HG03039 (cell line): ENCODE measurements around the gene LBP.
"Not testable (repeated sequence)": the region's sequence is repeated elsewhere in the genome, so short reads cannot be mapped to it uniquely, and the experiment has no call there.

ENCODE experiments used
- ATAC-seq: cut with Tn5 transposase; IDR thresholded peaks from one replicate; pipeline ENCODE4 v1.9.1; 2021; ENCODE audit warnings: mild to moderate bottlenecking, moderate library complexity; ENCODE audit not compliant: unreplicated experiment

Gene LBP

GRCh38 chr20:38392356-38392755 is 46.1 kb downstream of the LBP start:
- no peak for ATAC-seq

DNA sequence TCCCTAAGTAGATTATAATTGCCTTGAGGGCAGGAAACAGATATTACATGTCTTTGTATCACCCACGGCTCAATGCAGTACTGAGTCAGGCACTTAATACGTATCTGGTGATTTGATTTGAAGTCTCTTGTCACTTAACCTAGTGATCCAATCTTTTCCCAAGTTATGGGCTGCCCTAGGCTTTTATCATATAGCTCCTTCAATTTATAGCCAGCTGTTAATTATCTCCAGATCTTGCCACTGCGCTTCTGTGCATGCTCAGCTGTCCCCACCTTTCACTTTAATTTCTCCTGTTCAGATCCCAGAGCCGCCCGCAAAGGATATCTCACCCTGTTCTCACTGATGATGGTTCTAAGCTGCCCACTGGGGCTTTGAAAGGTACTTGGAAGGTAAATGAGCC is 47.0 kb downstream of the LBP start:
- ATAC-seq = no peak

DNA sequence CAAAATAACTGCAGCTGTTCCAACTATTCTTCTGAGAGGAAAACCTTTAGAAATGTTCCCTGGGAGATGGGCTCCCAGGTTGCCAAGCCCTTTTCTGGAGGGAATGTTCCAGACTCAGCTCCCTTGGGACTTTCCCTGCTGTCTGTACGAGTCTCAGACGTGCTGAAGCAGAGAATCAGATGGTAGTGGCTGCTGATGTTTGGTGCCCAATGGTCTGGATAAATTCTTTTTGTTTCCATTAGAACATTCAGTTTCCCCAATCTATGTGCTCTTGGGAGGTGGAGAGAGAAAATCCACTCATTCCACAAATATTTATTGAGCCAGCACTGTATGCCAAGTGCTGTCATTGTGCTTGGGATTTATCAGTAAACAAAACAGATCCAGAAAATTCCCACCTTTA is 48.9 kb downstream of the LBP start:
- no peak for ATAC-seq

- not testable (repeated sequence) for ATAC-seq
Observed at GRCh38 chr20:38395751-38396395, 49.6 kb downstream of the LBP start.

- no peak for ATAC-seq
Observed at GRCh38 chr20:38402089-38402488, 55.8 kb downstream of the LBP start.

DNA sequence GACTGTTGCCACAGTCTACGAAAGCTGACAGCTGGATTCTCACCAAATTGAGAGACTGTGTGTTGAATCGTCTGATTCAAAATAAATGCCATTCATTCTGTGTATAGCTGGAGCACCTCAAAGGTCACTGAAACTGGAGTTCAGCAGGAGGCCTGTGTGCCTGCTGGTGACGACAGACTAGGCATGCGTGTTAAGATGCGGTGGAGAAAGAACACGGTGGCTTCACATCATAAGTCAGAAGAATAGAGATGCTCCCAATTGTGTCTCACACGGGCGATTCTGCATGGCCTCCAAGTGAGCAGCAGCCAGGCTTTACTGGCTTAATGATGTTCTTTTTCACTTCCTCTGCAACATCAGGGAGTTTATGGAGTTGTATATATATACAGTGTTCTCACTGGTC is 56.5 kb downstream of the LBP start:
- no peak for ATAC-seq

DNA sequence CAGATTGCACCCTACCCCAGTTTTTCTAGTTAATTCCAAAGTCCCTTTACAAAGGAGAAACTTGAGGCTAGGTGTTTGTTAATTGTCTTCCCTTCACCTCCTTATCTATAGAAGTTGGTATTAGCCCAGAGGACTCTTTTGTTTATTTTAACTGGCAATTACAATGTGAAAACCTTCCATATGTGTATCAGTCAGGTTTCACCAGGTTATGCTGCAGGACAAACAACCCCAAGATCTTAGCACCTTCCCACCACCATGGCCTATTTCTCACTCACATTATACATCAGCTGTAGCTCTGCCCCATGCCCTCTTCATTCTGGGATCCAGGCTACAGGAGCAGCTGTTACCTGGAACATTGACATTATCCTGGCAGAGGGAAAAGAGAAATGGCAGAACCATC is 57.7 kb downstream of the LBP start:
- no peak for ATAC-seq

- no peak for ATAC-seq
Observed at GRCh38 chr20:38405132-38405531, 58.9 kb downstream of the LBP start.

DNA sequence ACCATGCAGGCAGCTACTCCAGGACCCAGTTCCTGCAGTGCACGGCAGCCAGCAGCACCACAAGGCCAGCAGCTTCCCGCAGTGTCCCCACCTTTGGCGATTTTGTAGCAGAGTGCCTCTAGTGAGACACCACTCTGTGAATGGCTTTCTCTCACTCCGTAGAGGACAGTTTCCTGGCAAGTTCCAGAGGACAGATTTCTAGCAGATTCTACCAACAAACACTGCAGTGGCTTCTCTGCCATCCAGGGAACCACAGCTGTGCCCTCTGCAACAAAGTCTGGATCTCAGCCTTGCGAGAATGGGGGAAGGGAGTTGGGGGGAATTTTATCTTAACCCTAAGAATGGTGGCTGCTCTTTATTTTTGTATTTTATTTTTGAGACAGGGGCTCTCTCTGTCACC is 60.2 kb downstream of the LBP start:
- no peak for ATAC-seq

GRCh38 chr20:38407321-38407720 is 61.0 kb downstream of the LBP start:
- no peak for ATAC-seq

DNA sequence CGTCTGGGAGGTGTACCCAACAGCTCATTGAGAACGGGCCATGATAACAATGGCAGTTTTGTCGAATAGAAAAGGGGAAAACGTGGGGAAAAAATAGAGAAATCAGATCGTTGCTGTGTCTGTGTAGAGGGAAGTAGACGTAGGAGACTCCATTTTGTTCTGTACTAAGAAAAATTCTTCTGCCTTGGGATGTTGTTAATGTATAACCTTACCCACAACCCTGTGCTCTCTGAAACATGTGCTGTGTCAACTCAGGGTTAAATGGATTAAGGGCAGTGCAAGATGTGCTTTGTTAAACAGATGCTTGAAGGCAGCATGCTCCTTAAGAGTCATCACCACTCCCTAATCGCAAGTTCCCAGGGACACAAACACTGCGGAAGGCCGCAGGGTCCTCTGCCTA is 61.5 kb downstream of the LBP start:
- not testable (repeated sequence) for ATAC-seq

DNA sequence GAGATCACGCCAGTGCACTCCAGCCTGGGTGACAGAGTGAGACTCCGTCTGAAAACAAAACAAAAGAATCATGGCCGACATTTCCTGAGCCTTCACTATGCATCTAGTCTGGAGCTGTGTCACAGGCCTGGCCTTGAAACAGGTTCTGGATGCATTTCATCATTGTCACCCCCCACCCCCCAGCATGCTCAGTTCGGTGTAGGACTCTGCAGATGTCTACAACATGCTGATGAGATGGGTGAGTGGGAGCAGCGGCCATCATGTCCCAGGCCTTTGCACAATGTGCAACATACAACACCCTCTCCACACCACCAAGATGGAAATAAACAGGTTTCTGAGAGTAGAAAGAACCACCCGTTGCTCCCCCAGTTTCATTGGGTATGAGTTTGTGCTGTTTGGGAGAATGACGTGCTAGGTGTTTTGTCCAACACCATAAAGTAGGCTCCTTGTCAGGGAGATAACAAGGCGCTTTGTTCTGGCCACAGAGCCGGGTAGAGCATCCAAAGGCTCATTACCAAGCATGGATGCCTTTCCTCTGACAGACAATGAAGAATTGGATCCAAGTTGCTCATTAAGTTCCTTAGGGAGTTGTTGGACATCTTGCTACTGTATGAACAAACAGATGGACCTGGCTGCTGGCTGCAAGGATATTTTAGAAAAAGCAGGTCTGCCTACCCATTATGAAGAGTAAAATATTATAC is 66.7 kb downstream of the LBP start:
- no peak for ATAC-seq

- ATAC-seq = no peak
Observed at GRCh38 chr20:38414769-38415450, 68.6 kb downstream of the LBP start.

DNA sequence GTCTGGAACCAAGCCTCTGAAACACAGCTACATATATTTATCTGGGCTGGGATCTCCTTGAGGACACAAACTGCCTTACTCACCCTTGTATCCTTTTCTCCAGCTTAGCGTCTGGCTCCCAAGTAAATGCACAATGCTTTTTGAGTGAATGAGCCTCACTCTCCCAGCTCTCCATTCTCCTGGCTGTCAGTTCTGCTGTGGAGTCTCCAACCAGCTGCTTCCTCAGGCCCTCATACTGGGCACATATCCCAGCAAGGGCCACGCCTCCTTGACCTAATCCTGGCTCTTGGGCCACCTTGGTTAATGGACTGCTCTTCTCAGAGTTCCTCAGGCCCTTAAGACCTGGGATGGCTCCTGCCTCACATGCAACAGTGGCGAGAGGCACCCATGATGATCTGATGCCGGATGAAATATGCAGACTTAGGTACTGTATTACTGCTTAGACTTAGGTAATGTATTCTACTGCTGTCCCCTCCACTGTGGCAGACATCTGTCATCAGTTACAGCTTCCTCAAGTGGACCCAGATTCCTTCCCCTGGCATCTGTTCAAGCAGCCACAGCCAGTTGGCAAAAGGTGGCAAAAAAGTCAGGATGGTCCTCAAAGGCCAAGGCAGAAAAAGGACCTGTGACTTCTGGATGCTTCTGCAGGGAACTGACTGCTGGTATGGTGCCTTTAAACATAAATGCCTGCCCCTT is 72.4 kb downstream of the LBP start:
- ATAC-seq = no peak

- ATAC-seq = no peak
Observed at GRCh38 chr20:38420388-38421085, 74.3 kb downstream of the LBP start.

- no peak for ATAC-seq
Observed at GRCh38 chr20:38421915-38422314, 75.6 kb downstream of the LBP start.

DNA sequence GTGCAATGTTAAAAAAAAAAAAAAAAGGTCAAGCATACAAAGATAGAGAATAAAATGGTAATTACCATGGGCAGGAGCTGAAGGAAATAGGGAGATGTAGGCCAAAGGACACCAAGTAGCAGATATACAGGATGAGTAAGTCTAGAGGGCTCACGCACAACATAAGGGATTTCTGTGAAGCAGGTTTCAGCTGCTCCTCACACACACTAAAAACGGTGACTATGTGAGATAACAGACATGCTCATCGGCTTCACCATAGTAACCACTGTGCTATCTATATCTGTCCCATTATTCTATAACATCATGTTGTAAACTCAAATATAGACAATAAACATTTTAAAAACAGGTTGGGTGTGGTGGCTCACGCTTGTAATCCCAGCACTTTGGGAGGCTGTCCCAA is 77.3 kb downstream of the LBP start:
- ATAC-seq = no peak

- ATAC-seq = no peak
Observed at GRCh38 chr20:38424401-38424800, 78.1 kb downstream of the LBP start.

DNA sequence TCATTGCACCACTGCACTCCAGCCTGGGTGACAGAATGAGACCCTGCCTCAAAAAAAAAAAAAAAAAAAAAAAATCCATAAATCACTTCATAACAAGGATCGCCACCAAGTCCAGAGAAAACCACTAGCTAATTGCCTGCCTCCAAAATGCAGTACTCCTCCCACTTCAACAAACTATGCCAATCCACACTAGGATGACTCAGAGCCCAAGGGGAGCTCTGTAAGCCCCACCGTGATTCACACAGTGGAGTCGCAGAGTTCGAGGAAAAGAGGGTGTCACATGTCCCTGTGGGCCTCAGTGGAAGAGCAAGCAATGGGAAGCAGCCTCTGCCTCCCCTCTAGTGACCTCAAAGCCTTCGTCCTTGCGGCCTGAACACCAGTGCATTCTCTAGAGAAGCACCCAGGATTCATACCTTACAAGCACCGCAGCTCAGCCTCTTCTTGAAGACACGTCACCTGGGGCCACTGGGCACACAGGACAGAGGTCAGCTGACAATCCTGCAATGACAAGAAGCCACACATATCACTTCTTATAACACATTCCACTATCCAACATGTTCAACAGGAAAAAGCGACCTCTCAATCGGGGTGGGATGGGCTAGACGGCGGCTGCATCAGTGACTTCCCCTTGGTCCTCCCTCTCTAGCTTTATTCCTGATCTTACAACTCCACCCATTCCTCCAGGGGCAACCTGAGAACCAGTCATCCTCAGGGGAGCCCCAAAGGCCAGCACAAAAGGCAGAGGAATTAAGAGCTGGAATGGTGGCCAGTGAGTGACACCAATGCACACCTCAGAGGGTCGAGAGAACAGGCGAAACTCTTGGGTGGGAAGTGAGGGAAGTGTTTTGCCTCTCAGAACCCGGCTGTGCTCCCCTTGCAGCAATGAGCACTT is 80.0 kb downstream of the LBP start:
- no peak for ATAC-seq
